IMR-90 (cell line): ENCODE measurements around the gene SGSM2. TPM values are rescaled to one million over a fixed set of nuclear protein-coding genes. Genes with fewer than 3 reads are reported as not detected.

ENCODE experiments used
- ATAC-seq: fragments of 200-7000 bp; cut with Tn5 transposase; 2 replicates; pipeline ENCODE4 v1.9.1; 2020; ENCODE audit warnings: low read depth, mild to moderate bottlenecking, moderate library complexity
- BruUV-seq: library from RNA; stranded (reverse); fragments of 400-500 nt; replicated peaks from 2 replicates; lab custom pipeline; 2021; lab: Mats Ljungman, UMichigan
- CTCF ChIA-PET: fragments of 300-600 bp; formaldehyde crosslinking; extraction: SDS; loops from one replicate; lab custom pipeline; 2021; ENCODE audit warnings: antibody characterized with exemption; lab: Yijun Ruan, JAX
- POLR2A ChIA-PET: fragments of 300-600 bp; sonication (Branson Sonifier 250); formaldehyde crosslinking; loops from one replicate; lab custom pipeline; 2022; ENCODE audit warnings: antibody characterized with exemption; ENCODE audit not compliant: unreplicated experiment; lab: Charles Lee
- DNase-seq: peaks from one replicate; pipeline ENCODE4 v3.0.0; 2013
- H2AFZ ChIP-seq: replicated peaks from 2 replicates; pipeline ENCODE3; 2013; ENCODE audit warnings: low read length, mild to moderate bottlenecking; ENCODE audit not compliant: poor library complexity
- H2AK5ac ChIP-seq: 2 replicates; pipeline ENCODE4 v1.6.1; 2013; ENCODE audit warnings: low read depth, low read length, inconsistent platforms
- H2AK9ac ChIP-seq: replicated peaks from 2 replicates; pipeline ENCODE3; 2013; ENCODE audit warnings: mild to moderate bottlenecking, low read depth, low read length, moderate library complexity; ENCODE audit not compliant: poor library complexity
- H2BK120ac ChIP-seq: 2 replicates; pipeline ENCODE4 v1.6.1; 2013; ENCODE audit warnings: low read depth, low read length, inconsistent platforms
- H2BK15ac ChIP-seq: 3 replicates; pipeline ENCODE4 v1.6.1; 2013; ENCODE audit warnings: low read depth, low read length, inconsistent platforms
- H2BK20ac ChIP-seq: 2 replicates; pipeline ENCODE4 v1.6.1; 2013; ENCODE audit warnings: low read depth, mild to moderate bottlenecking, inconsistent platforms, low read length, moderate library complexity
- H2BK5ac ChIP-seq: 2 replicates; pipeline ENCODE4 v1.6.1; 2013; ENCODE audit warnings: mild to moderate bottlenecking, low read depth, low read length, inconsistent platforms; ENCODE audit not compliant: poor library complexity, severe bottlenecking
- H3K14ac ChIP-seq: replicated peaks from 2 replicates; pipeline ENCODE4 v1.6.1; 2013; ENCODE audit warnings: low read depth, low read length, inconsistent platforms
- H3K18ac ChIP-seq: 2 replicates; pipeline ENCODE4 v1.6.1; 2013; ENCODE audit warnings: low read depth, low read length, control low read depth
- H3K23ac ChIP-seq: 2 replicates; pipeline ENCODE4 v1.6.1; 2013; ENCODE audit warnings: low read depth, low read length, inconsistent platforms
- H3K27ac ChIP-seq: 2 replicates; pipeline ENCODE4 v1.5.1; 2013; ENCODE audit warnings: mild to moderate bottlenecking, control low read depth, low read length; ENCODE audit not compliant: insufficient read depth
- H3K27me3 ChIP-seq: 2 replicates; pipeline ENCODE4 v1.6.1; 2013; ENCODE audit warnings: low read length; ENCODE audit not compliant: control insufficient read depth, insufficient read depth
- H3K36me3 ChIP-seq: 2 replicates; pipeline ENCODE4 v1.6.1; 2013; ENCODE audit warnings: low read length, mixed read lengths; ENCODE audit not compliant: control insufficient read depth, insufficient read depth
- H3K4ac ChIP-seq: 2 replicates; pipeline ENCODE4 v1.6.1; 2013; ENCODE audit warnings: low read depth, low read length, inconsistent platforms
- H3K4me1 ChIP-seq: 2 replicates; pipeline ENCODE4 v1.6.1; 2013; ENCODE audit warnings: low read length, mixed read lengths; ENCODE audit not compliant: control insufficient read depth, insufficient read depth
- H3K4me2 ChIP-seq: 2 replicates; pipeline ENCODE4 v1.6.1; 2013; ENCODE audit warnings: low read depth, mild to moderate bottlenecking, control low read depth, low read length, moderate library complexity
- H3K4me3 ChIP-seq: 2 replicates; pipeline ENCODE4 v1.5.1; 2013; ENCODE audit warnings: low read depth, mild to moderate bottlenecking, control low read depth, low read length, moderate library complexity; ENCODE audit not compliant: insufficient read depth
- H3K56ac ChIP-seq: 2 replicates; pipeline ENCODE4 v1.6.1; 2013; ENCODE audit warnings: low read length, inconsistent platforms; ENCODE audit not compliant: insufficient read depth; ENCODE audit errors: extremely low read depth
- H3K79me1 ChIP-seq, 2 experiments: 2 replicates each; pipeline ENCODE4 v1.6.1; 2013; ENCODE audit warnings: low read length in 2 of 2, inconsistent platforms in 1 of 2, low read depth in 1 of 2
- H3K9ac ChIP-seq: 2 replicates; pipeline ENCODE4 v1.6.1; 2013; ENCODE audit warnings: low read depth, low read length, control low read depth
- H3K9me1 ChIP-seq: 2 replicates; pipeline ENCODE4 v1.6.1; 2013; ENCODE audit warnings: low read length, inconsistent platforms; ENCODE audit not compliant: insufficient read depth
- H3K9me3 ChIP-seq: 2 replicates; pipeline ENCODE4 v1.6.1; 2013; ENCODE audit warnings: low read length; ENCODE audit not compliant: control insufficient read depth, insufficient read depth
- H4K20me1 ChIP-seq: 2 replicates; pipeline ENCODE4 v1.6.1; 2013; ENCODE audit warnings: low read length, inconsistent platforms; ENCODE audit not compliant: insufficient read depth
- H4K5ac ChIP-seq: 2 replicates; pipeline ENCODE4 v1.6.1; 2013; ENCODE audit warnings: mild to moderate bottlenecking, low read depth, low read length, control low read depth
- H4K8ac ChIP-seq, 2 experiments: 2 replicates each; pipeline ENCODE4 v1.6.1; 2013; ENCODE audit warnings: low read depth in 2 of 2, low read length in 2 of 2, control low read depth in 1 of 2, inconsistent platforms in 1 of 2
- H4K91ac ChIP-seq: 2 replicates; pipeline ENCODE4 v1.6.1; 2013; ENCODE audit warnings: low read depth, low read length, inconsistent platforms; ENCODE audit not compliant: insufficient read depth
- CEBPB ChIP-seq: IDR thresholded peaks from 2 replicates; pipeline ENCODE4 v1.6.1; 2012; ENCODE audit warnings: low read depth, low read length, improper control_type of control experiment
- NFE2L2 ChIP-seq: fragments of 150-350 bp; IDR thresholded peaks from 2 replicates; pipeline ENCODE4 v1.6.1; 2016; ENCODE audit warnings: low read depth, mild to moderate bottlenecking, low read length
- RCOR1 ChIP-seq: IDR thresholded peaks from 2 replicates; pipeline ENCODE4 v1.6.1; 2012; ENCODE audit warnings: mild to moderate bottlenecking, low read length, improper control_type of control experiment; ENCODE audit not compliant: insufficient replicate concordance
- WGBS, 2 experiments: methylation state at CpG; one replicate each; pipeline versions ENCODE4 v1.1.5 to v1.1.7; 2013; ENCODE audit warnings: missing lambda C conversion rate in 2 of 2; ENCODE audit not compliant: insufficient read length in 1 of 2; ENCODE audit errors: extremely low coverage in 2 of 2; 5-methylcytosine and 5-hydroxymethylcytosine counted together
- dilution Hi-C: fragments of 300-500 bp; cut with HindIII; formaldehyde crosslinking; loops from one replicate; pipeline ENCODE4 v1.14.3; 2018; ENCODE audit warnings: low sequenced_read_pairs; ENCODE audit not compliant: unreplicated experiment
- in situ Hi-C: fragments of 300-500 bp; cut with MboI; formaldehyde crosslinking; loops from 3 replicates; pipeline ENCODE4 v1.14.3; 2019; ENCODE audit warnings: low sequenced_read_pairs, inconsistent platforms, mixed read lengths
- intact Hi-C: fragments of 100-400 bp; cut with micrococcal nuclease; formaldehyde crosslinking; loops from 2 replicates; pipeline ENCODE4 v1.10.0; 2022
- polyA plus RNA-seq, 3 experiments: library from polyadenylated mRNA; depleted of rRNA; stranded (reverse); fragments of >200 nt; gene quantifications; 2 replicates each; pipeline ENCODE4 v1.2.3, GENCODE V29; 2012; ENCODE audit warnings: low replicate concordance in 1 of 3
- total RNA-seq: library from RNA; depleted of rRNA; stranded (reverse); fragments of >200 nt; gene quantifications from 2 replicates; pipeline ENCODE4 v1.2.3, GENCODE V29; 2012
- TF ChIP-seq, protein P1 (sequence below): fragments of 150-350 bp; IDR thresholded peaks from 2 replicates; pipeline ENCODE4 v1.6.1; 2016; ENCODE audit warnings: low read depth, mild to moderate bottlenecking, low read length, moderate library complexity, borderline replicate concordance

The SGSM2 gene
- total and polyA plus RNA-seq, 2 of the 4 experiments (the other 2 are of a cell fraction), result 13.6 to 81.2 TPM

DNA sequence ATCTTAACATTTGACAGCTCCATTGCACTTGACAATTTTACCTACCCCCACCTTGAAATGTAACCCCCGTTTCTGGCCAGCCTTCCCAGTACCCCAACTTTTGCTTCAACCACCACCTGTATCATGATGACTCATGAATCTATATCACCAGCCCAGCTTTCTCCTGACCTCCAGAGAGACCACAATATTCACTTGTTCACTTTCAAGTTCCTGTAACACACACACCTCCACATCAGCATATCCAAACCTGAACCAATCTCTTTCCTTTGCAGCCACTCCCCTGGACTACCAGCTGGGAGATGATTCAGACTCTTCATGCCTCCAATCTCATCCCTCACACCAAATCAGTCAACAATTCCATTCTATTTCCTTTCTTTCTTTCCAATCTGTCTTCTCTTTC lies 41.7 kb upstream of the SGSM2 start:
- Histone ChIP-seq H3K4me2 (no peak overlapping the region), H2BK120ac (no peak overlapping the region), H2BK5ac (no peak overlapping the region), H2BK20ac (no peak overlapping the region), H3K79me1 (peaks cover 20 to 79% of the 10 kb centered on the region in 2 experiments), H2AK5ac (no peak overlapping the region), H3K18ac (no peak overlapping the region), H4K20me1 (peaks cover 16% of the 10 kb centered on the region; the same call in 1 of the 2 replicates), H3K9ac (no peak overlapping the region), H3K4me1 (peaks cover 5% of the 10 kb centered on the region; the same call in 1 of the 2 replicates), H3K36me3 (peaks cover 47% of the 10 kb centered on the region), H3K27ac (no peak overlapping the region), H4K91ac (no peak overlapping the region), H3K56ac (no peak overlapping the region), H2BK15ac (no peak overlapping the region), H3K9me3 (no peaks in the 10 kb centered on the region), H3K9me1 (peaks cover 4% of the 10 kb centered on the region; the same call in 1 of the 2 replicates), H3K14ac (no peak overlapping the region), H2AFZ (no peak overlapping the region), H3K23ac (no peak overlapping the region; the same call in 1 of the 2 replicates), H2AK9ac (peak overlapping the region; percentile 23), H4K8ac (no peak overlapping the region), H3K4me3 (no peak overlapping the region), H3K27me3 (no peaks in the 10 kb centered on the region), H4K5ac (no peak overlapping the region), H3K4ac (no peak overlapping the region)
- ChIA-PET CTCF (no interaction called here), POLR2A (interaction anchor here (0.7 kb wide), 1 partner anchor 39 kb away, joined by 3 read pairs; no protein-coding TSS in a partner anchor)
- ATAC-seq, result no peak
- TF ChIP-seq CEBPB (no peak), NFE2L2 (no peak), RCOR1 (no peak)
- TF ChIP-seq, protein P1, sequence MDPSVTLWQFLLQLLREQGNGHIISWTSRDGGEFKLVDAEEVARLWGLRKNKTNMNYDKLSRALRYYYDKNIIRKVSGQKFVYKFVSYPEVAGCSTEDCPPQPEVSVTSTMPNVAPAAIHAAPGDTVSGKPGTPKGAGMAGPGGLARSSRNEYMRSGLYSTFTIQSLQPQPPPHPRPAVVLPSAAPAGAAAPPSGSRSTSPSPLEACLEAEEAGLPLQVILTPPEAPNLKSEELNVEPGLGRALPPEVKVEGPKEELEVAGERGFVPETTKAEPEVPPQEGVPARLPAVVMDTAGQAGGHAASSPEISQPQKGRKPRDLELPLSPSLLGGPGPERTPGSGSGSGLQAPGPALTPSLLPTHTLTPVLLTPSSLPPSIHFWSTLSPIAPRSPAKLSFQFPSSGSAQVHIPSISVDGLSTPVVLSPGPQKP, result no peak
- intact Hi-C loops (no loop called here), dilution Hi-C loops (no loop called here), in situ Hi-C loops (no loop called here)
- DNase-seq, result peak; percentile 11
- no TSS peak for BruUV-seq
- 80% methylated on average over 1 of the region's 1 CpG; no CpG with 5 or more reads in 1 of the 2 experiments for WGBS, 2 experiments
